Mesothelial cell of epicardium (in vitro differentiated cells): Measurements from ENCODE around the gene ATP2A3. TPM values are rescaled to one million over a fixed set of nuclear protein-coding genes. Genes with fewer than 3 reads are reported as not detected.

Source experiments
- DNase-seq, 2 experiments: peaks; one replicate each; pipeline ENCODE4 v3.0.0; 2021; ENCODE audit warnings: low spot score in 2 of 2; ENCODE audit not compliant: unreplicated experiment in 2 of 2
- H3K27ac Mint-ChIP-seq: 2 replicates; pipeline ENCODE4 v1.8.0; 2021; ENCODE audit warnings: mixed read lengths
- H3K27me3 Mint-ChIP-seq: 2 replicates; pipeline ENCODE4 v1.8.0; 2021; ENCODE audit warnings: low read depth, mixed read lengths
- H3K36me3 Mint-ChIP-seq: 2 replicates; pipeline ENCODE4 v1.8.0; 2021; ENCODE audit warnings: mixed read lengths
- H3K4me1 Mint-ChIP-seq: 2 replicates; pipeline ENCODE4 v1.8.0; 2021; ENCODE audit warnings: mixed read lengths
- H3K4me3 Mint-ChIP-seq: 2 replicates; pipeline ENCODE4 v1.8.0; 2021; ENCODE audit warnings: mild to moderate bottlenecking, moderate library complexity, mixed read lengths
- H3K9me3 Mint-ChIP-seq: 2 replicates; pipeline ENCODE4 v1.8.0; 2021; ENCODE audit warnings: mixed read lengths
- CTCF ChIP-seq: fragments of 200-600 bp; sonication (generic); IDR thresholded peaks from one replicate; pipeline ENCODE4 v1.5.0; 2021; ENCODE audit warnings: antibody characterized with exemption; ENCODE audit not compliant: unreplicated experiment
- total RNA-seq: library from RNA; stranded (reverse); gene quantifications from 3 replicates; pipeline ENCODE4 v1.2.1, GENCODE V29; 2021

ATP2A3 gene
- total RNA-seq, 1 donor from 2014 or later = 4.1 TPM

GRCh38 chr17:3907483-3908216 is 56.6 kb downstream of the ATP2A3 start:
- no peak overlapping the region for H3K27ac Mint-ChIP-seq
- no peaks in the 10 kb centered on the region for H3K9me3 Mint-ChIP-seq

GRCh38 chr17:3906881-3907280 is 57.4 kb downstream of the ATP2A3 start:
- no peaks in the 10 kb centered on the region for H3K27me3 Mint-ChIP-seq
- H3K36me3 Mint-ChIP-seq = no peaks in the 10 kb centered on the region

More at GRCh38 chr17:3907483-3908216, 56.6 kb downstream of the ATP2A3 start:
- H3K4me1 Mint-ChIP-seq = no peaks in the 10 kb centered on the region
- H3K36me3 Mint-ChIP-seq = no peaks in the 10 kb centered on the region
- DNase-seq = no peak
- H3K4me3 Mint-ChIP-seq = no peak overlapping the region
- H3K27me3 Mint-ChIP-seq = no peaks in the 10 kb centered on the region
- no peak for TF ChIP-seq CTCF

GRCh38 chr17:3905017-3905520 is 59.2 kb downstream of the ATP2A3 start:
- TF ChIP-seq CTCF = no peak
- Mint-ChIP-seq H3K27ac (no peak overlapping the region), H3K27me3 (no peaks in the 10 kb centered on the region), H3K9me3 (no peaks in the 10 kb centered on the region), H3K4me3 (no peak overlapping the region), H3K4me1 (peaks cover 3% of the 10 kb centered on the region), H3K36me3 (no peaks in the 10 kb centered on the region)
- no peak for DNase-seq

More at GRCh38 chr17:3906881-3907280, 57.4 kb downstream of the ATP2A3 start:
- no peak overlapping the region for H3K4me3 Mint-ChIP-seq
- H3K9me3 Mint-ChIP-seq = no peaks in the 10 kb centered on the region
- H3K27ac Mint-ChIP-seq = no peak overlapping the region
- H3K4me1 Mint-ChIP-seq = no peaks in the 10 kb centered on the region
- DNase-seq = no peak
- no peak for TF ChIP-seq CTCF

GRCh38 chr17:3904501-3904900 is 59.7 kb downstream of the ATP2A3 start:
- no peak for TF ChIP-seq CTCF
- Mint-ChIP-seq H3K27ac (no peak overlapping the region), H3K27me3 (no peaks in the 10 kb centered on the region), H3K9me3 (no peaks in the 10 kb centered on the region), H3K4me3 (no peak overlapping the region), H3K36me3 (no peaks in the 10 kb centered on the region), H3K4me1 (peaks cover 3% of the 10 kb centered on the region)
- no peak for DNase-seq

GRCh38 chr17:3903881-3904290 is 60.4 kb downstream of the ATP2A3 start:
- H3K9me3 Mint-ChIP-seq = no peaks in the 10 kb centered on the region
- no peak overlapping the region for H3K4me3 Mint-ChIP-seq
- H3K36me3 Mint-ChIP-seq = no peaks in the 10 kb centered on the region
- no peak for TF ChIP-seq CTCF
- H3K4me1 Mint-ChIP-seq = peaks cover 3% of the 10 kb centered on the region
- no peak overlapping the region for H3K27ac Mint-ChIP-seq
- no peak for DNase-seq
- no peaks in the 10 kb centered on the region for H3K27me3 Mint-ChIP-seq
